Limb (tissue), 2 donors: ENCODE results near the gene ASTL.
"Not testable (repeated sequence)": the region's sequence is repeated elsewhere in the genome, so short reads cannot be mapped to it uniquely, and the experiment has no call there.

Experiments used
- DNase-seq, 2 donors: peaks; one replicate each; pipeline ENCODE4 v3.0.0-alpha.2; 2016; ENCODE audit errors: extremely low spot score in 2 of 2

ASTL gene

GRCh38 chr2:96146153-96146880 lies 8.0 kb upstream of the ASTL start:
- peak; percentile 16 to 56 for DNase-seq

- DNase-seq = no peak
Observed at GRCh38 chr2:96145848-96146152, 7.5 kb upstream of the ASTL start.

DNA sequence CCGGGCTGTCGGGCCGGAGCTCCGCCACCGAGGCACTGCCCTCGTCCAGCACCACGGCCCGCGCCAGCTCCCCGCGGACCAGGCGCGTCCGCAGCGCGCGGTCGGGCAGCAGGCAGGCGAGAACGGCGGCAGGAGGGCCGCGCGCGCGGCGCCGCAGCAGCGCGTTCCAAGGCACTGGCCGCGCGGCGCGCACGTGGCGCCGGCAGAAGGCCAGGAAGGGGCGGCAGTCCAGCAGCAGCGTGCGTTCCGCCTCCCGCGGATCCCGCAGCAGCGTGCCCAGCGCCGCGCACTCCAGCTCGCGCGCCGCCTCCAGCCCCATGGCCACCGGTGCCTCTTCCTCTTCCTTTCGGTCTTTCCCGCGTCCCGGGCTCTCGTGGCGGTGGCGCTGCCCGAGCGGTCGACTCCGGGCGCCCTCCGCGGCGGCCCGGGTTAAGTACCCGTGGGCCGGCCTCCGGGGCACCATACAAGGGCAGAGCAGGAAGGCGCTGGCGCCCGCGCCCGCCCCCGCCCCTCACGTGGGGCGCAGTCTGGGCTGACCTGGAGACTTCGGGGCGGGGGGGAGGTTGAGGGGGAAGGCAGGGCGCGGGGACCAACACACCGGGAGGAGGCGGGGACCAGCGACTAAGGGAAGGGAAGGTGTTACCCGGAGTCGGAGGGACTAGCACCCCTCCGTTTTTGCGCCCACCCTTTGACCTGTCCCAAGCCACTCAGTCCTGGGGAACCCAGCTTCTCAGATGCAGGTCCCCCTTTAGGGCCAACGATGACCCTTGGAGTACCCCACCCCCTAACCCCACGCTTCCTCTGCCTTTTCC lies 6.9 kb upstream of the ASTL start, which contains the start of gene DUSP2:
Gene DUSP2, minus strand, starts transcription at position 405 of the 812 bp plus-strand sequence. Its CDS starts 86 bp downstream, at position 319.
- peak; percentile 51 to 83 for DNase-seq

GRCh38 chr2:96144481-96145035 lies 6.3 kb upstream of the ASTL start:
- DNase-seq = no peak

DNA sequence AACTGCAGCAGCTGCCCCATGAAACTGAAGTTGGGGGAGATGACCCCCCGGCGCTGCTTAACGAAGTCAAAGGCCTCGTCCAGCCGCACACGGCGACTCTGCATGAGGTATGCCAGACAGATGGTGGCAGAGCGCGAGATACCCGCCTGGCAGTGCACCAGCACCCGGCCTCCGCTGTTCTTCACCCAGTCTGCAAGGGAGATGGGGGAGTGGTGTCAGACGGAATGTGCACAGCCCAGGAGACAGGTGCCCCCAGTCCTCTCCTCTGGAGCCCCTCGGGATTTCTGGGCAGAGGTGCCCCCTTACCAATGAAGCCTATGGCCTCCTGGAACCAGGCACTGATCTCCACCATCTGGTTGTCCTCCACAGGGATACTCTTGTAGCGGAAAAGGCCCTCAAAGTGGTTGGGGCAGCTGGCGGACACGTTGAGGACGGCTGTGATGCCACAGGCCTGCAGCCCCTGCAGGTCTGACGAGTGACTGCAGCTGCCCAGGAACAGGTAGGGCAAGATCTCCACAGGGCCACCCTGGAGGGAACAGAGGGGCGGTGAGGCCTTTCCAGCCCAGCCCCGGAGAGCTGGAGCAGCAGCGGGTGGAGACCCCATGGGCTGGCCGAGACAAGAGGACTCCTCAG lies 5.7 kb upstream of the ASTL start:
- DNase-seq = peak in 1 of 2 donors; percentile 39

DNA sequence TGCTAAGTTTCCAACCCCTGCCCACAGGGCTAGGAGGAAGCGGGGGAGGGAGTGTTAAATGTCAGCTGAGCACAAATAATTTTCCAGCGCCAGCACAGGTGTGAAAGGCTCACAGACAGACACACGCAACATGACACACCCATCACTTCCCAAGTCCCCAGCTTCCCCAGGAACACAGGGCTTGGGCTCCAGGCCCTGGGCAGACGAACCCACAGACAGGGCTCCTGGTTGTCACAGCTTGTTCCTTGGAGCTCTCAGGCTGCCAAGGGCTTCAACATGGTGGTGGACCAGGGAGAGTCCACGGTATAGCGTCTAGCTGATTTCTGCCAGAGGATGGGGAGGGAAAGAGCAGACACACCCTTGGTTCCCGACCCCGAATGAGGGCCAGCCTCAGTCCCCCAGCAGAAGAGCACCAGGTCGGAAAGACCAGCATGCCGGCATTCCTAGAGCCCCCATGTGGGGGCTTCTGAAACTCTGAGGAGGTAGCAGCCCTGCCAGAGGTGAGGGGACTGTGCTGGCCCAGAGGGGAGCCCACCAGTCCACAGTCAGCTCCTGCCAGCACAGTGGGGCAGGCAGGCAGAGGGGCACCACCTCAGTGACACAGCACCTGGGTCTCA lies 5.0 kb upstream of the ASTL start:
- no peak for DNase-seq

DNA sequence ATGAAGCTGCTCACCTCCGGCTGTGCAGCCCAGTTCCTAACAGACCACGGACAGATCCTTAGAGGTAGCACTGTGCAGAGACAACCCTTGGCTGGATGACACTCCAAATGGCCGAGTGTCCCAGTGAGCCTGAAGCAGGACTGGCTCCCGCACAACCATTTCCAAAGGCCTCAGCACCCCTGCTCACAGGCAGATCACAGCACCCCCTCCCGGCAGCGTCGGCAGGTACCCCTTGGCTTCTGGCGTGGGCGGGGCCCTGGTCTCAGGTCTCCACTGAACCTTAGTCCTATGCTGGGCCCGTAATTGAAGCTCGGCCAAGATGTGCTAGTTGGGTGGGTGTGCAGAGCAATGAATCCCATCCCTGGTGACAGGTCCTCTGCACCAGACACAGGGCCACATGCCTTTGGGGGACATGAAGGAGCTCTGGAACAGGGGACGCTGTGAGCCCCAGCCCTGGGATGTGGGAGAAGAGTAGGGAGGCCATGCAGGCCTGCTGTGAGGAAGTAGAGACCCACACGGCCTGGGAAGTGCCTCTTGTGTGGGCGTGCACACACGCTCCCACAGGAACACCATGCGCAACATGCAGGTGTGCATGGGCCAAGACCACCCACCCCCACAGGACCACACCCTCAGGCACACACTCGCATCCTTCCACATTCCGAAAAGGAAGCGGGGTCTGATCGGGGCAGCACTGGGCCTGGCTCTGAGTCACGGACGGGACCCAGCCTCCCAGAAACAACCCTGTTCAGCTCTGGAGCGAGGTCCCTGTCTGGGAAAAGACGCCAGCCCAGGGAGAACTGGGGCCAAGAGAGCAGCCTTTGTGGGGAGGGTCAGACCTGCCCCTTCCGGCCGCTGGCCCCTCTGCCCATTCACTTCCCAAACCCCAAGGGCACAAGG lies 4.2 kb upstream of the ASTL start:
- no peak for DNase-seq

GRCh38 chr2:96141624-96141967 lies 3.3 kb upstream of the ASTL start:
- DNase-seq = not testable (repeated sequence)

- no peak for DNase-seq
Observed at GRCh38 chr2:96140941-96141623, 2.8 kb upstream of the ASTL start.

DNA sequence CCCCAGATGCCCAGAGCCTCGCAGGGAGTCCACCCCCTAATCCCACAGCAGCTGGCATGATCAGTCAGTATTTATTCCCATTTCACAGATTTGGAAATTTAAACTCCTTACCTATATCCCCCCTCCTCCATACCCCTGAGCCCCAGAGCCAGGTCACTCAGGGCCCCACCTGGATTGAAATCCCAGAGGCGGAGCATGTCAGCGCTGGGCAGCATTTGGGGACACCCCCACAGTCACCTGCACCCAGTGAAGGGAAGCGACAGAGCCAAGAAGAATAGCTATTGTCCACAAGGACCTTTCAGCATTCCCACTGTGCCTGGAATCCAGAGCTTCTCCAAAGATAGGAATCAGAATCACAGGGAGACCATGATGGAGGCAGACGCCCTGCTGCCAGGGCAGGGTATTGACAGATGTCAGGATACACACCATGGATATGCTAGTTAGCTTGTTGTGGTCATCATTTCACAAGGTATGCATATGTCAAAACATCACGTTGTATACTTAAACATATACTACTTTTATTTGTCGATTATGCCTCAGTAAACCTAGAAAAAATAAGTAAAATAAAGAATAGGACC lies 968 bp upstream of the ASTL start:
- no peak for DNase-seq

DNA sequence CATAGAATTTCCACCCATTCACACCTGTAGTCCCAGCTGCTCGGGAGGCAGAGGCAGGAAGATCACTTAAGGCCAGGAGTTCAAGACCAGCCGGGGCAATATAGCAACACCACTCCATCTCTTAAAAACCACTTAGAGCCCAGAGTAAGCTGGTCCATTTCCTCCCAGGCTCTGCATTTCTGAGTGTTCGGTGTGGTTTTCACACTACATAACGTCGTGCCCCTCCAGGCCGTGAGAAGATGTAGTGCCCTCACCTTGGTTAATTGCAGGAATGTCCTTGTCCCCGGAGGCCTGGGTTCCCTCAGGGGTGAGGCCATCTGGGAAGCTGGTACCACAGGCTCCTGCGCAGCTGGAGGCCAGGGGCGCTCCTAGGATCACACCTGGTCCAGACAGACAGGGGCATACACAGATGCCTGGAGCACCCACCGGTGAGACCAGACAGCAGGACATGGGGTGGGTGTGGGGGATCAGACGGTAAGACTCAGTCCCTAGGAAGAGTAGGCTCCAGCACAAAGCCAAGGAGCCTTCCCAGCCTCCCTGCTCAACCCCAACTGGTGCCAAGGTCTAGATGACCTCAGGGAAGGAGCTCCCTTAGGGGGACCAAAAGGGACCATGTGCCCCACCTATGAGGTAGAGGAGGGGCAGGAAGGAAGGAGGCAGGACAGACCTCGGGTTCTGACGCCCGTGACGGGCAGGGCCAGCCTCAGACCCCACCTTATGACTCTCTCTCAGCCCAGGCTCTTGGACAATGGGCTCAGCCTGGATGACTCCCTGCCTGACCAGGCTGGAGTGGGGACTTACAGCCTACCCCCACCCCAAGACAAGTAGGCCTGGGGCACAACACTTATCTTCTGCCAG lies 752 bp downstream of the ASTL start:
- DNase-seq = no peak

DNA sequence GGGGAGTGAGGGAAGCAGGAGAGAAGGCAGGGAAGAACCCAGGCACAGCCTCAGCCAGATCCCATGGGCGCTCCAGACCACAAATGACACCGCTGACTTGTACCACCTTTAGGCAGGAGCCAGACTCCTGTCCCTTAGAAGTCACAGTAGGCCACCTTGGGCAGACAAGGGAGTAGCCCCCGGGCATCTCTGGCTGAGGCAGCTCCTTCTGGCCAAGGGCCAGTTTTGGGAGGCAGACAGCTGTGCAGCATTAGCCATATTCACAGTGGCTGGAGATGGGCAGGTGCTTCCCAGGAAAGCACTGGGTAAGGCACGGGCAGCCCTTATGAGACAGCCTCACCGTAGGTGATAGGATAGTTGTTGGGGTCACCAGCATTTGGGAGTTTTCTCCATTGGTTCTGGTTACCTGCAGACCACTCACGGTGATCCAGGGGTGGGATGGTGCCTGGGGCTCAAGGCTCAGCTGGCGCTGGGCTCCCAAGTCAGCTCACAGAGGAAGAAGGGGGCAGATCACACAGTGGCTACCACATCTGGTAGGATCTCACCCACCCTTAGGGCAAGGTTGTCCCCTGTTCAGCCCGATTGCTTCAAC lies 2.1 kb downstream of the ASTL start:
- no peak for DNase-seq

- no peak for DNase-seq
Observed at GRCh38 chr2:96135621-96136020, 2.7 kb downstream of the ASTL start.

DNA sequence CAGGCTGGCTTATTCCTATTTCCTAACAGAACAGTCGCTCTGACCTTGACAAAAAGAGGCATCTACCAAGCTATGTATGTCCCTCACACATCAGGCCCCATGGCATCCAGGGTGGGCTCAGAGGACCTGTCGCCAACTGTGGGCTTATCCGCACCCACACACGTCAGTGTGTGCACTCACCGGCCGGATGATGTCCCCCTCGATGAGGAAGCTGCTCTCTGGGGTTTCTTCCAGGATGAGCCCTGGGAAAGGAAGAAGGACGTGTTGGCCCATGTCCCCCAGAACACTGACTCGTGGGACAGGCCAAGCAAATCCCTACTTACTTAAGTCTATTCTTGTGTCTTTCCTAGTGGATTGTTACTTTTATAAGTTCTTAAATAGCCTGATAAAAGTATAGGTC lies 3.1 kb downstream of the ASTL start:
- no peak for DNase-seq

DNA sequence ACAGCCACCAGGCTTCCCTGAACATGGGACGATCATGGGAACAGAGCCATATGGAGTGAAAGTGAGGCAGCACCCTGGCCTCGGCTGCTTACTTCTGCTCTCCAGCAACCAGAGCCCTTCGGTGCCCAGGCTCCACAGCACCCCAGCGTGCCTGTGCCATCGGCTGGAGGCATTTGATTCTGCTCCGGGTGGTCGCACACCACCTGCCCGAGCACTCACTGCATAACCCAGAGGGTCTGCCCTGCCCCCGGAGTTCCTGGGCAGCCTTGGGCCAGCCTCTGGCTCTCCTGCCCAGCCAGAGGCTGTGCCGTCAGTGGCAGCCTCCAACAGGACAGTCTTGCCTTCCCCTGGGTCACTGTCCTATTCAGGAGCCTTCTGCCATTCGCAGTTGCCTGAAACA lies 3.9 kb downstream of the ASTL start:
- DNase-seq = no peak

GRCh38 chr2:96131813-96132745 lies 6.2 kb downstream of the ASTL start:
- no peak for DNase-seq

- no peak for DNase-seq
Observed at GRCh38 chr2:96131152-96131812, 7.0 kb downstream of the ASTL start.
